GM12891 (cell line): ENCODE results near the gene PI16.

Source experiments
- POLR2A ChIP-seq: IDR thresholded peaks from 2 replicates; pipeline ENCODE4 v1.6.1; 2011; ENCODE audit warnings: low read depth, low read length, control low read depth
- POLR2AphosphoS5 ChIP-seq: IDR thresholded peaks from 2 replicates; pipeline ENCODE4 v1.6.1; 2011; ENCODE audit warnings: low read depth, low read length, control low read depth
- SPI1 ChIP-seq: IDR thresholded peaks from 2 replicates; pipeline ENCODE4 v1.6.1; 2011; ENCODE audit warnings: low read depth, low read length, control low read depth
- TAF1 ChIP-seq: IDR thresholded peaks from 2 replicates; pipeline ENCODE4 v1.6.1; 2011; ENCODE audit warnings: low read depth, low read length, control low read depth

DNA sequence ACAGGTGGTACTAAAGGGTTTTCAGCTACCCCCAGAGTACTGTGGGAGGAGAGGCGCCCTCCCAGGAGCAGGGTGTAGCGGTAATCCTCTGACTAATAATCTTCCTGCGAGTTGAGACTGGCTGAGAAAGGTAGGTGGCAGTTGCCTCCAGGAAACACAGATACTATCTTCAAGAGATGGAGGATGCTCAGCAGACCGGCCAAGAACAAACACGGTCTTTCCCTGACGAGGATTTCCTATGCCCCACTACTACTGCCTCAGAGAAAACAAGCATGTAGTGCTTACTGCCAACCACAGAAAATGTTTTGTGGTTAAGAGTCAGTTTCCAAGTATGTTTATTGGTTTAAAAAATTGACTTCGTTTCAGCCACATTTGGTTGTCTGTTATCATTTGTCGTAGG, 42.0 kb upstream of the PI16 start:
- TF ChIP-seq POLR2A (no peak), SPI1 (no peak), TAF1 (no peak), POLR2AphosphoS5 (no peak)
